Neutrophil (primary cell): ENCODE data around the gene GRM1.

Experiments used
- H3K27ac ChIP-seq: fragments of 200-600 bp; sonication (generic); 2 replicates; pipeline ENCODE4 v1.5.1; 2016; ENCODE audit warnings: mild to moderate bottlenecking, moderate library complexity
- H3K27me3 ChIP-seq: fragments of 200-600 bp; sonication (generic); 2 replicates; pipeline ENCODE4 v1.6.0; 2016; ENCODE audit warnings: mild to moderate bottlenecking
- H3K36me3 ChIP-seq: fragments of 200-600 bp; sonication (generic); 2 replicates; pipeline ENCODE4 v1.5.1; 2017
- H3K4me1 ChIP-seq, 2 experiments: fragments of 200-600 bp in 1 of 2; sonication (generic) in 1 of 2; 1 replicate in 1 of 2; 2 replicates in 1 of 2; pipeline versions ENCODE4 v1.5.1 to v1.6.1; 2013 to 2016; ENCODE audit warnings: low read depth in 1 of 2, low read length in 1 of 2, mild to moderate bottlenecking in 1 of 2, moderate library complexity in 1 of 2; ENCODE audit not compliant: control insufficient read depth in 1 of 2, insufficient read depth in 1 of 2
- H3K4me3 ChIP-seq, 2 experiments: fragments of 200-600 bp in 1 of 2; sonication (generic) in 1 of 2; 1 replicate in 1 of 2; 2 replicates in 1 of 2; pipeline ENCODE4 v1.5.1; 2013 to 2016; ENCODE audit warnings: low read depth in 1 of 2, low read length in 1 of 2, mild to moderate bottlenecking in 1 of 2, moderate library complexity in 1 of 2
- H3K9me3 ChIP-seq: fragments of 200-600 bp; sonication (generic); 2 replicates; pipeline ENCODE4 v1.5.1; 2016
- CTCF ChIP-seq: fragments of 200-600 bp; sonication (generic); IDR thresholded peaks from 2 replicates; pipeline ENCODE4 v1.5.1; 2016; ENCODE audit warnings: antibody characterized with exemption

Gene GRM1

GRCh38 chr6:146426516-146426915 lies 397.7 kb downstream of the GRM1 start:
- no peaks in the 10 kb centered on the region for H3K36me3 ChIP-seq
- no peak overlapping the region for H3K27ac ChIP-seq
- H3K9me3 ChIP-seq = no peaks in the 10 kb centered on the region
- H3K4me3 ChIP-seq = no peak overlapping the region
- no peaks in the 10 kb centered on the region for H3K27me3 ChIP-seq
- TF ChIP-seq CTCF = no peak
- H3K4me1 ChIP-seq = no peaks in the 10 kb centered on the region

- TF ChIP-seq CTCF = no peak
- Histone ChIP-seq H3K4me3 (no peak overlapping the region), H3K9me3 (no peaks in the 10 kb centered on the region), H3K4me1 (peaks cover 3 to 8% of the 10 kb centered on the region in 2 experiments), H3K27me3 (peaks cover 17% of the 10 kb centered on the region), H3K27ac (no peak overlapping the region), H3K36me3 (no peaks in the 10 kb centered on the region)
Measured at GRCh38 chr6:146429831-146430230, 401.0 kb downstream of the GRM1 start.

GRCh38 chr6:146433881-146434731 lies 405.2 kb downstream of the GRM1 start:
- Histone ChIP-seq H3K36me3 (no peaks in the 10 kb centered on the region), H3K4me1 (peaks cover 3 to 9% of the 10 kb centered on the region in 2 experiments), H3K9me3 (no peaks in the 10 kb centered on the region), H3K4me3 (no peak overlapping the region), H3K27me3 (peaks cover 27% of the 10 kb centered on the region), H3K27ac (no peak overlapping the region)
- no peak for TF ChIP-seq CTCF

- Histone ChIP-seq H3K27ac (no peak overlapping the region), H3K4me1 (peaks cover 3 to 9% of the 10 kb centered on the region in 2 experiments), H3K36me3 (no peaks in the 10 kb centered on the region), H3K27me3 (peaks cover 27% of the 10 kb centered on the region), H3K4me3 (no peak overlapping the region), H3K9me3 (no peaks in the 10 kb centered on the region)
- no peak for TF ChIP-seq CTCF
Measured at GRCh38 chr6:146434732-146435390, 406.0 kb downstream of the GRM1 start.

- Histone ChIP-seq H3K36me3 (no peaks in the 10 kb centered on the region), H3K9me3 (no peaks in the 10 kb centered on the region), H3K4me1 (no peaks in the 10 kb centered on the region), H3K27me3 (no peaks in the 10 kb centered on the region), H3K27ac (no peak overlapping the region), H3K4me3 (no peak overlapping the region)
- TF ChIP-seq CTCF = no peak
Measured at GRCh38 chr6:146441907-146442306, 413.0 kb downstream of the GRM1 start.
